ENCODE data around the gene MZT2A.
"Not testable (repeated sequence)": the region's sequence is repeated elsewhere in the genome, so short reads cannot be mapped to it uniquely, and the experiment has no call there.

MZT2A gene

GRCh38 chr2:131509615-131510014, 17.4 kb upstream of the MZT2A start:
- H3K36me3 ChIP-seq (ENCODE audit: insufficient read depth, low read length): 0 out of 2 replicates have a peak, but pooled peaks cover 6% of the 10 kb centered on the region
- no peaks in the 10 kb centered on the region for H3K27me3 ChIP-seq (ENCODE audit: insufficient read depth, low read length)
- no peaks in the 10 kb centered on the region for H3K4me1 ChIP-seq (ENCODE audit: control insufficient read depth, insufficient read depth, low read length, unreplicated experiment)
- no peak overlapping the region for H2AFZ ChIP-seq (ENCODE audit: low read length, unreplicated experiment)
- no peaks in the 10 kb centered on the region for H3K79me2 ChIP-seq (ENCODE audit: control insufficient read depth, insufficient read depth, low read length, unreplicated experiment)
- no peak overlapping the region for H3K4me3 ChIP-seq (ENCODE audit: low read depth, low read length)
- H3K27ac ChIP-seq (ENCODE audit: low read depth, low read length): no peak overlapping the region

DNA sequence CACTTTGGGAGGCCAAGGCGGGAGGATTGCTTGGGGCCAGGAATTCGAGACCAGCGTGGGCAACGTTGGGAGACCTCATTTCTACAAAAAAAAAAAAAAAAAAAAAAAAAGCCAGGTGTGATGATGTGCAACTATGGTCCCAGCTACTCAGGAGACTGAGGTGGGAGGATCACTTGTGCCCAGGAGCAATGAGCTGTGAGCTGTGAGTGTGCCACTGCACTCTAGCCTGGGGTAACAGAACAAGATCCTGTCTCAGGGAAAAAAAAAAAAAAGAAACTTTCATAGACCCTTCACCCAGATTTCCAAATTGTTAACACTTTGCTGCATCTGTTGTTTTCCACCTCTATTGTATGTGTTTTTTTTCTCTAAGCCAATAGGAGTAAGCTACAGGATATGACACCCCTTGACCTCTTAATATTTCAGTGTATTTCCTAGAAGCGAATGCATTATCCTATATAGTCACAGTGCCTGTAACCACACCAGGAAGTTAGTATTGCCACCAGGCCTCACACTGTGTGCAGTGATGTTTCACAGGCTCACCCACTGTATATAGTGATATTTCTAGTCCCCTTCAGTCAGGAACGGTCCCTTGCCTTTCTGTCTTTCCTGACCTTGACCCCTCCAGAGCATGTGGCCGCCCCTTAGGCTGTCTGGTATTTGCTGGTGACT, 12.0 kb upstream of the MZT2A start:
- H3K27ac ChIP-seq (ENCODE audit: low read depth, low read length); H3K36me3 ChIP-seq (ENCODE audit: insufficient read depth, low read length); H3K27me3 ChIP-seq (ENCODE audit: insufficient read depth, low read length); H3K4me1 ChIP-seq (ENCODE audit: control insufficient read depth, insufficient read depth, low read length, unreplicated experiment); H3K79me2 ChIP-seq (ENCODE audit: control insufficient read depth, insufficient read depth, low read length, unreplicated experiment); H2AFZ ChIP-seq (ENCODE audit: low read length, unreplicated experiment); H3K4me3 ChIP-seq (ENCODE audit: low read depth, low read length): not testable (repeated sequence)

- H3K27me3 ChIP-seq (ENCODE audit: insufficient read depth, low read length); H3K36me3 ChIP-seq (ENCODE audit: insufficient read depth, low read length); H3K27ac ChIP-seq (ENCODE audit: low read depth, low read length); H2AFZ ChIP-seq (ENCODE audit: low read length, unreplicated experiment); H3K4me3 ChIP-seq (ENCODE audit: low read depth, low read length); H3K4me1 ChIP-seq (ENCODE audit: control insufficient read depth, insufficient read depth, low read length, unreplicated experiment); H3K79me2 ChIP-seq (ENCODE audit: control insufficient read depth, insufficient read depth, low read length, unreplicated experiment): not testable (repeated sequence)
These were observed 11.4 kb upstream of the MZT2A start for GRCh38 chr2:131503587-131503986.

DNA sequence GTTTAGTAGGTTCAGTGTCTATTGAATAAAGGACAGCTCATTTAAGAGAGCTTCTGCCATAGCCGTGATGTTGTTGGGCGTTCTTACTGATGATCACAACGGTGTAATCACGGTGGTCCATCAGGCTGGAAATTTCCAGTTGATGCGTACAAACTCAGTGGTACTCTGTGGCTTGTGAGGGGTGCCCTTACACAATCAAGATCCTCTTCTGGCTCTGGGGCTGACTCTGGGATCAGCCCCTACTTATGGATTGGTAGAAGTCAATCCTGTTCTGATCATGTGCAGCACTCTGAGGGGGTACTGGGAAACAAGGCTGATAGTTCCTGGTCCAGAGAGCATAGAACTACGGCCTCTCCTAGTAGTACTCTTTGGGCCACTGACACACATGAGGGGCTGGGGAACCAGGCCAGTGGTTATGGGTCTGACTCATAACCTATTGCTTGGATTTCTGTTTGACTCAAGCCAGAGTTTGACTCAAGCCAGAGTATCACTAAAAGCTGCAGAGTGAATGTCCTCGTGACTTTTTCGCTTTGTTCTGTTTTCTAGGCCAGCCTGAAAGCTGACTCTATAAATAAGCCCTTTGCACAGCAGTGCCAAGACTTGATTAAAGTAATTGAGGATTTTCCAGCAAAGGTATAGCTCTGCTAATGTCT, 6.2 kb upstream of the MZT2A start:
- not testable (repeated sequence) for H3K36me3 ChIP-seq (ENCODE audit: insufficient read depth, low read length)
- H3K4me1 ChIP-seq (ENCODE audit: control insufficient read depth, insufficient read depth, low read length, unreplicated experiment): peaks cover 14% of the 10 kb centered on the region

GRCh38 chr2:131495506-131495905, 3.3 kb upstream of the MZT2A start:
- not testable (repeated sequence) for H3K4me3 ChIP-seq (ENCODE audit: low read depth, low read length); H3K27ac ChIP-seq (ENCODE audit: low read depth, low read length); H2AFZ ChIP-seq (ENCODE audit: low read length, unreplicated experiment); H3K36me3 ChIP-seq (ENCODE audit: insufficient read depth, low read length); H3K27me3 ChIP-seq (ENCODE audit: insufficient read depth, low read length)
- H3K79me2 ChIP-seq (ENCODE audit: control insufficient read depth, insufficient read depth, low read length, unreplicated experiment): peaks cover 68% of the 10 kb centered on the region
- peaks cover 18% of the 10 kb centered on the region for H3K4me1 ChIP-seq (ENCODE audit: control insufficient read depth, insufficient read depth, low read length, unreplicated experiment)

More for the DNA sequence above, 6.2 kb upstream of the MZT2A start:
- peaks cover 51% of the 10 kb centered on the region for H3K79me2 ChIP-seq (ENCODE audit: control insufficient read depth, insufficient read depth, low read length, unreplicated experiment)
- not testable (repeated sequence) for H3K4me3 ChIP-seq (ENCODE audit: low read depth, low read length); H2AFZ ChIP-seq (ENCODE audit: low read length, unreplicated experiment); H3K27me3 ChIP-seq (ENCODE audit: insufficient read depth, low read length)
- H3K27ac ChIP-seq (ENCODE audit: low read depth, low read length): peak overlapping the region; percentile 37; the same call in 1 of the 2 replicates

- Histone ChIP-seq H2AFZ (ENCODE audit: low read length, unreplicated experiment) (peak overlapping the region; percentile 41), H3K4me1 (ENCODE audit: control insufficient read depth, insufficient read depth, low read length, unreplicated experiment) (peaks cover 17% of the 10 kb centered on the region)
These were observed 1.2 kb upstream of the MZT2A start for GRCh38 chr2:131493199-131493968.

GRCh38 chr2:131492418-131493198, 411 bp upstream of the MZT2A start:
- peaks cover 12% of the 10 kb centered on the region for H3K4me1 ChIP-seq (ENCODE audit: control insufficient read depth, insufficient read depth, low read length, unreplicated experiment)

More at GRCh38 chr2:131493199-131493968, 1.2 kb upstream of the MZT2A start:
- H3K36me3 ChIP-seq (ENCODE audit: insufficient read depth, low read length): 0 out of 2 replicates have a peak, but pooled peaks cover 2% of the 10 kb centered on the region
- H3K27me3 ChIP-seq (ENCODE audit: insufficient read depth, low read length): no peaks in the 10 kb centered on the region
- peaks cover 73% of the 10 kb centered on the region for H3K79me2 ChIP-seq (ENCODE audit: control insufficient read depth, insufficient read depth, low read length, unreplicated experiment)
- peak overlapping the region; percentile 69 for H3K27ac ChIP-seq (ENCODE audit: low read depth, low read length)
- H3K4me3 ChIP-seq (ENCODE audit: low read depth, low read length): peak overlapping the region; percentile 90

GRCh38 chr2:131491469-131491836, 744 bp downstream of the MZT2A start:
- H3K27me3 ChIP-seq (ENCODE audit: insufficient read depth, low read length); H3K27ac ChIP-seq (ENCODE audit: low read depth, low read length); H3K36me3 ChIP-seq (ENCODE audit: insufficient read depth, low read length): not testable (repeated sequence)
- Histone ChIP-seq H2AFZ (ENCODE audit: low read length, unreplicated experiment) (peak overlapping the region; percentile 75), H3K4me3 (ENCODE audit: low read depth, low read length) (peak overlapping the region; percentile 90), H3K4me1 (ENCODE audit: control insufficient read depth, insufficient read depth, low read length, unreplicated experiment) (peaks cover 12% of the 10 kb centered on the region), H3K79me2 (ENCODE audit: control insufficient read depth, insufficient read depth, low read length, unreplicated experiment) (peaks cover 57% of the 10 kb centered on the region)

More at GRCh38 chr2:131492418-131493198, 411 bp upstream of the MZT2A start:
- Histone ChIP-seq H3K4me3 (ENCODE audit: low read depth, low read length) (peak overlapping the region; percentile 90), H3K27ac (ENCODE audit: low read depth, low read length) (peak overlapping the region; percentile 69), H2AFZ (ENCODE audit: low read length, unreplicated experiment) (peak overlapping the region; percentile 41), H3K79me2 (ENCODE audit: control insufficient read depth, insufficient read depth, low read length, unreplicated experiment) (peaks cover 68% of the 10 kb centered on the region), H3K27me3 (ENCODE audit: insufficient read depth, low read length) (no peaks in the 10 kb centered on the region), H3K36me3 (ENCODE audit: insufficient read depth, low read length) (0 out of 2 replicates have a peak, but pooled peaks cover 2% of the 10 kb centered on the region)

GRCh38 chr2:131490616-131491468, 1.4 kb downstream of the MZT2A start:
- not testable (repeated sequence) for H3K27me3 ChIP-seq (ENCODE audit: insufficient read depth, low read length); H2AFZ ChIP-seq (ENCODE audit: low read length, unreplicated experiment); H3K27ac ChIP-seq (ENCODE audit: low read depth, low read length); H3K36me3 ChIP-seq (ENCODE audit: insufficient read depth, low read length)
- Histone ChIP-seq H3K4me1 (ENCODE audit: control insufficient read depth, insufficient read depth, low read length, unreplicated experiment) (peaks cover 12% of the 10 kb centered on the region), H3K79me2 (ENCODE audit: control insufficient read depth, insufficient read depth, low read length, unreplicated experiment) (peaks cover 51% of the 10 kb centered on the region), H3K4me3 (ENCODE audit: low read depth, low read length) (peak overlapping the region; percentile 90)
